Heart left ventricle (tissue), 16 donors: ENCODE measurements around the gene FUOM. TPM values are rescaled to one million over a fixed set of nuclear protein-coding genes. Genes with fewer than 3 reads are reported as not detected.
A peak's percentile ranks its signal among the peaks of the same experiment; 100 is the strongest.

ENCODE experiments used
- ATAC-seq, 4 donors: fragments of 200-7000 bp; cut with Tn5 transposase; one replicate each; pipeline ENCODE4 v1.9.1; 2020 to 2022; ENCODE audit warnings: moderate library complexity in 4 of 4, mild to moderate bottlenecking in 3 of 4, moderate number of reproducible peaks in 1 of 4
- DNase-seq, 5 donors: peaks; one replicate each; pipeline ENCODE4 v3.0.0-alpha.2; 2020
- H3K27ac ChIP-seq, 12 donors: fragments of 200-600 bp; sonication (generic) in 4 of 12; one replicate each; pipeline versions ENCODE4 v1.5.0 to v1.8.0; 2016 to 2022; ENCODE audit warnings: mild to moderate bottlenecking in 2 of 12
- H3K27me3 ChIP-seq, 9 donors: fragments of 200-600 bp; sonication (generic) in 2 of 9; one replicate each; pipeline versions ENCODE4 v1.5.1 to v1.8.0; 2016 to 2022; ENCODE audit warnings: mild to moderate bottlenecking in 3 of 9
- H3K36me3 ChIP-seq, 9 donors: fragments of 200-600 bp; sonication (generic) in 2 of 9; one replicate each; pipeline versions ENCODE4 v1.5.0 to v1.8.0; 2018 to 2022; ENCODE audit warnings: mild to moderate bottlenecking in 2 of 9
- H3K4me1 ChIP-seq, 12 donors: fragments of 200-600 bp; sonication (generic) in 4 of 12; one replicate each; pipeline versions ENCODE4 v1.5.0 to v1.8.0; 2016 to 2022; ENCODE audit warnings: mild to moderate bottlenecking in 3 of 12
- H3K4me3 ChIP-seq, 12 donors: fragments of 200-600 bp; sonication (generic) in 4 of 12; one replicate each; pipeline versions ENCODE4 v1.5.0 to v1.8.0; 2017 to 2022; ENCODE audit warnings: mild to moderate bottlenecking in 9 of 12, moderate library complexity in 4 of 12
- H3K9me3 ChIP-seq, 12 donors: fragments of 200-600 bp; sonication (generic) in 4 of 12; one replicate each; pipeline versions ENCODE4 v1.5.0 to v1.8.0; 2016 to 2022; ENCODE audit warnings: mild to moderate bottlenecking in 1 of 12
- POLR2A ChIP-seq, 2 donors: fragments of 450-650 bp; IDR thresholded peaks; one replicate each; pipeline ENCODE4 v1.6.1; 2017; ENCODE audit warnings: antibody characterized with exemption in 2 of 2, mild to moderate bottlenecking in 2 of 2, moderate library complexity in 2 of 2
- WGBS, 4 donors: extraction: QIAGEN DNeasy Blood & Tissue Kit in 2 of 4; methylation state at CpG; one replicate each; pipeline versions ENCODE4 v1.1.5 to v1.1.7; 2013 to 2018; 5-methylcytosine and 5-hydroxymethylcytosine counted together
- intact Hi-C, 10 donors: fragments of 100-400 bp; cut with DNase I; formaldehyde crosslinking; loops; one replicate each; pipeline versions ENCODE4 v1.11.1 to v1.14.2; 2022
- polyA plus RNA-seq, 2 donors: library from polyadenylated mRNA; stranded (reverse); fragments of 200-250 nt; gene quantifications; one replicate each; pipeline ENCODE4 v1.2.3, GENCODE V29; 2013
- total RNA-seq, 9 donors: library from RNA; depleted of rRNA in 2 of 9; stranded (reverse); fragments of >200 nt in 2 of 9; fragmentation: NEBNext Ultra II Directional in 3 of 9; extraction: Animal tissue kit (Norgen Biotek cat#: 25700) in 3 of 9; gene quantifications; one replicate each; pipeline versions ENCODE4 v1.1.0 to v1.2.4, GENCODE V29; 2016 to 2023
- TF ChIP-seq, protein P1 (sequence below), 12 donors: fragments of 200-600 bp; sonication (generic) in 4 of 12; IDR thresholded peaks; one replicate each; pipeline versions ENCODE4 v1.5.0 to v1.8.0; 2018 to 2022; ENCODE audit warnings: antibody characterized with exemption in 12 of 12, mild to moderate bottlenecking in 5 of 12
- donor health status: ischemic (EF 13 %, LVEDD 7.1; RV severe dilation, severe dysfunction).
- donor health status: healthy with polysubstance abuse.
- donor health status: DM: no; HTN: yes; CAD: no.
- donor health status: DM: no; HTN: no; CAD: no.
- donor health status: ischemic (EF 25% LVEDD 6.9; RV normal size, moderate dysfunction).
- donor health status: ischemic (EF 25% LVEDD 5.7; RV mildly dilated, moderate dysfunction).
- donor health status: healthy.
- donor health status: DM: yes; HTN: yes; CAD: no.
- donor health status: ischemic (EF 35%, LVEDD 5.7; RV mildly dilated, moderate dysfunction).
- donor health status: nonischemic (EF 11% LVEDD 7.7; RV severe dilation, severe dysfunction).
- donor health status: DM: yes; HTN: yes; CAD: no.
- donor health status: PGD.
- donor health status: ischemic (EF 29% LVEDD 5.4; RV normal size, mild dysfunction).
- donor health status: nonischemic (EF 23%, LVEDD 6.1; RV moderate dilation, normal function).

Gene FUOM
- total and polyA plus RNA-seq, 11 donors, result 4.3 to 24.1 (median 8.4) TPM

DNA sequence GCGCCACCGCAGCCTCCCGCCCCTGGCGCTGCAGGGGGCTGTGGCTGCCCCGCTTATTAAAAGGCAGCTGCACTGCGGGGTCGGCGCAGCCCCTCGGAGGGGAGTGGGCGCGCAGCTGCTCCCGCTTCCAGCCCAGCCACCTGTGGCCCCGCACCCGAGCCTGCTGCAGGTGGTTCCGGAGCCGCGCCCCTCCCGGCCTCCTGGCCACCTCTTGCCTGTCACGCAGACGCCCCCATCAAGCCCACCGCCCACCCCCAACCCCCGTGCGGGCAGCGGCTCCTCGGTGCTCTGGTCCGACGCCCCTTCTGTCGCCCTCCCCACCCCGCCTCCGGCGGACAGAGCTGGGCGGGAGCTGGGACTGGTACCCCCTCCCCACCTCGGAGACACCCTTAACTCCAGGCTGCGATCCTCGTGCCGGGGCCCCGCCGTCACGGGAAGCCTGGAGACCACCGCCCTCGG is 21.7 kb downstream of the FUOM start:
- intact Hi-C loops, result loop anchor here in 1 of 10 donors (10.0 kb wide), 1 partner anchor 179 kb away; no protein-coding TSS in a partner anchor
- Histone ChIP-seq H3K4me1 (peaks cover 5 to 25% (median 18%) of the 10 kb centered on the region in 12 donors), H3K36me3 (no peaks in the 10 kb centered on the region), H3K27me3 (peaks cover 32 to 71% (median 43%) of the 10 kb centered on the region in 9 donors), H3K27ac (no peak overlapping the region), H3K9me3 (no peaks in the 10 kb centered on the region), H3K4me3 (peak overlapping the region in 11 of 12 donors; percentile 5 to 50 (median 42))
- no peak for DNase-seq
- ATAC-seq, result no peak
- TF ChIP-seq POLR2A (IDR thresholded peaks at IDR 0.05), result no peak
- TF ChIP-seq, protein P1, sequence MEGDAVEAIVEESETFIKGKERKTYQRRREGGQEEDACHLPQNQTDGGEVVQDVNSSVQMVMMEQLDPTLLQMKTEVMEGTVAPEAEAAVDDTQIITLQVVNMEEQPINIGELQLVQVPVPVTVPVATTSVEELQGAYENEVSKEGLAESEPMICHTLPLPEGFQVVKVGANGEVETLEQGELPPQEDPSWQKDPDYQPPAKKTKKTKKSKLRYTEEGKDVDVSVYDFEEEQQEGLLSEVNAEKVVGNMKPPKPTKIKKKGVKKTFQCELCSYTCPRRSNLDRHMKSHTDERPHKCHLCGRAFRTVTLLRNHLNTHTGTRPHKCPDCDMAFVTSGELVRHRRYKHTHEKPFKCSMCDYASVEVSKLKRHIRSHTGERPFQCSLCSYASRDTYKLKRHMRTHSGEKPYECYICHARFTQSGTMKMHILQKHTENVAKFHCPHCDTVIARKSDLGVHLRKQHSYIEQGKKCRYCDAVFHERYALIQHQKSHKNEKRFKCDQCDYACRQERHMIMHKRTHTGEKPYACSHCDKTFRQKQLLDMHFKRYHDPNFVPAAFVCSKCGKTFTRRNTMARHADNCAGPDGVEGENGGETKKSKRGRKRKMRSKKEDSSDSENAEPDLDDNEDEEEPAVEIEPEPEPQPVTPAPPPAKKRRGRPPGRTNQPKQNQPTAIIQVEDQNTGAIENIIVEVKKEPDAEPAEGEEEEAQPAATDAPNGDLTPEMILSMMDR (IDR thresholded peaks at IDR 0.05), result no peak
- 8 to 17% (median 12%) methylated on average over 6 to 41 of the region's 41 CpGs for WGBS, 4 donors

- Histone ChIP-seq H3K27me3 (peaks cover 32 to 77% (median 48%) of the 10 kb centered on the region in 9 donors), H3K36me3 (no peaks in the 10 kb centered on the region), H3K4me3 (peak overlapping the region; percentile 5 to 50 (median 41)), H3K9me3 (no peaks in the 10 kb centered on the region), H3K4me1 (peaks cover 5 to 25% (median 18%) of the 10 kb centered on the region in 12 donors), H3K27ac (no peak overlapping the region)
- ATAC-seq (peak in 1 of 4 donors; percentile 27), DNase-seq (peak in 3 of 5 donors; percentile 57 to 63 (median 61))
- intact Hi-C loops, result loop anchor here in 1 of 10 donors (10.0 kb wide), 1 partner anchor 179 kb away; no protein-coding TSS in a partner anchor
- TF ChIP-seq, protein P1 (IDR thresholded peaks at IDR 0.05), result no peak
- TF ChIP-seq POLR2A (IDR thresholded peaks at IDR 0.05), result no peak
- WGBS, 4 donors, result 2 to 6% (median 4%) methylated on average over 25 to 75 of the region's 75 CpGs
Measured at GRCh38 chr10:133335246-133336117, 22.3 kb downstream of the FUOM start.

DNA sequence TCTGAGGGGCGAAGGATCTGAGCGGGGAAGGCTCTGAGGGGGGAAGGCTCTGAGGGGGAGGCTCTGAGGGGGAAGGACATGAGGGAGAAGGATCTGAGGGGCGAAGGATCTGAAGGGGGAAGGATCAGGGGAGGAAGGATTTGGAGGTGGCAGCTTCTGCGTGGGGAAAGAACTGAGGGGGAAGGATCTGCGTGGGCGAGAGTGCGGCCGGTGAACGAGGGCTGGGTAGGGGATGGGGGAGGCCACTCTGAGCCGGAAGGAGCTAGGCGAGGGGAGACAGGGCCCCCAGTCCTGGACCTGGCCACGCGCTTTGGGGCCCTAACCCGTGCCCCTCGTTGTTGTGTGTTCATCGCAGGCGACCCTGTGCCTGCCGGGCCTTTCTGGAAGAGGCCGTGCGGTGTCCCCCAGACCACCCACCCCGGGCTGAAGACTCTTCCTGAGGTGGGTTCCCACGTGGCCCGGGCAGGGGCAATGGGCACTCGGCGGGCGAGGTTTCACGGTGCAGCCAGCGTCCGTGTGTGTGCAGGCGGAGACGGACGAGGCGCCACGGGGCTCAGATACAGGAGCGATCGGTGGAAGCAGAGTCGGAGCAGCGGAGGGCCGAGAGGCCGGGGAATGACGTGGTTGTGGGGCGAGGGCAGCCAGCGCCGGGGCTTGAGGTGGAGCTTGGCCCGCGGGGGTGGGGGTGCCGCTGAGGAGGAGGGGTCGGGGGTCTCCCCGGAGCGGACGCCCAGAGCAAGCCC is 23.1 kb downstream of the FUOM start:
- ATAC-seq (peak in 2 of 4 donors; percentile 27 to 37), DNase-seq (peak in 1 of 5 donors; percentile 27)
- 16 to 25% (median 19%) methylated on average over 35 to 51 of the region's 51 CpGs for WGBS, 4 donors
- TF ChIP-seq, protein P1 (IDR thresholded peaks at IDR 0.05), result no peak
- no peak for TF ChIP-seq POLR2A (IDR thresholded peaks at IDR 0.05)
- peaks cover 5 to 29% (median 19%) of the 10 kb centered on the region in 12 donors for H3K4me1 ChIP-seq
- H3K36me3 ChIP-seq, result no peaks in the 10 kb centered on the region
- H3K27me3 ChIP-seq, result peaks cover 33 to 77% (median 50%) of the 10 kb centered on the region in 9 donors
- intact Hi-C loops, result loop anchor here in 1 of 10 donors (10.0 kb wide), 1 partner anchor 180 kb away; no protein-coding TSS in a partner anchor
- H3K27ac ChIP-seq, result no peak overlapping the region
- peak overlapping the region; percentile 3 to 50 (median 41) for H3K4me3 ChIP-seq
- no peaks in the 10 kb centered on the region for H3K9me3 ChIP-seq
